Dedifferentiated amniotic fluid mesenchymal stem cell (primary cell): Measurements from ENCODE around the gene WWOX.

ENCODE experiments used
- DNase-seq: peaks from one replicate; pipeline ENCODE4 v3.0.0-alpha.2; 2016; ENCODE audit errors: extremely low spot score

Gene WWOX

GRCh38 chr16:78465730-78466129, 366.3 kb downstream of the WWOX start:
- DNase-seq, result no peak

GRCh38 chr16:78469787-78470186, 370.3 kb downstream of the WWOX start:
- no peak for DNase-seq

DNA sequence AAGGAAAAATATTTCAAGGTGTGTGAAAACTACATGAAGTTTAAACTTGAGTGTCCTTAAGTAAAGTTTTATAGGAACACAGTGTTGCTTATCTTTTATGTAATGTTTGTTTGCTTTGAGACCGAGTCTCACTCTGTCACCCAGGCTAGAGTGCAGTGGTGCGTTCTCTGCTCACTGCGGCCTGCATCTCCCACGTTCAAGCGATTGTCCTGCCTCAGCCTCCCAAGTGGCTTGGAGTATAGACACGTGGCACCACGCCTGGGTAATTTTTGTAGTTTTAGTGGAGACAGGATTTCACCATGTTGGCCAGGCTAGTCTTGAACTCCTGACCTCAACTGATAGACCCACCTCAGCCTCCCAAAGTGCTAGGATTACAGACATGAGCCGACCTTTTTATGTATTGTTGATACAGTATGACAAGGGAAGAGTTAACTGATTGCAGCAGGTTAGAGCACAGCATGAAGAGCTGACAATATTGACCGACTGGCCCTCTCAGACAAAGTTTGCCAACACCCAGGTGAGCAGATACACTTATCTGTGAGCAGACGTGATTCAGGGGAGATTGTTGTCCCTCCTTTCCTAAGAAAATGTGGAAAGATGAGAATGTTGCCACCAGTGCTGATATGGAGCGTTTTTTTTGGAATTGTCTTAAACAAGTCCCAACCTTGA, 373.7 kb downstream of the WWOX start:
- no peak for DNase-seq

DNA sequence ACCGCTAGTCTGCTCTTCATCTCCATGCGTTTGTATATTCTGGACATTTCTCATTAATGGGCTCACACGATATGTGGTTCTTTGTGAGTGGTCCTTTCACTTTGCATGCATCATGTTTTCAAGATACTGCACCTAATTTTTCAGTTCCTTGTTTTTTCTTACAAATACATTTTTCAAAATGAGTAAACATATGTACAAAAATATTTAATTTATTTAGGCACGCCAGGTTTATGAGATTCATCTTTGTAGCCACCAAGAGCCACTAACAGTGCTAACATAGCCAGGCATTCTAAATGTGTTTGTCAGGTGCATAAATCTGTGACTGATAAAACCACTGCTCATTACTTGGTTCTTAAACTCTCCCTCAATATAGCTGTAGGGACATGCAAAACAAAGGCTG, 375.3 kb downstream of the WWOX start:
- DNase-seq, result no peak

GRCh38 chr16:78476615-78477014, 377.2 kb downstream of the WWOX start:
- no peak for DNase-seq

DNA sequence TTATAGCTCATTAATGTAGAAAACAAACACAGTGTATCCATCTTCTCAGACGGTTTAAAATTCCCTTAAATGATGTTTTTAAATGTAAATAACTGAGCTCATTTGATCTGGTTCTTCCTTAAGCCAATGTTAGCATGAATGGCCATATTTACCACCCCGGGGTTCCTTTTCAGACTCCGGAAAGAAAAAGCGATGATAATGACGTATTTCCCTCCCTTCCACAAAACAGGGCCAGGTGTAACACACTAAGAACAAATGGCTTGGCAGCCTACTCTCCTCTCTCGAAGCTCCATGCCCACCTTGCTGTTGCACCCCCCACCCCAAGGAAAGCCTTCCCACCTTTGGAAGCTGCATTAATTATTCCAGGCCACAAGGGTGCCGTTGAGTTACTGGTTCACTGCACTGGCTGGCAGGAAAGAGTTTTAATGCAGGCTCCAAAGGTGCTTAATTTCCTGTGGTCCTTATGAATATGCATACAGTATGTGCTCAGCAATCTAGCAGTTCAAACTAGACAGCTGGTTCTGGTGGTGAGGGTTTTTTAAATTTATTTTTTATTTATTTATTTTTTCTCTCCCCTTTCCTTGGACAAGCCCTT, 378.9 kb downstream of the WWOX start:
- no peak for DNase-seq

DNA sequence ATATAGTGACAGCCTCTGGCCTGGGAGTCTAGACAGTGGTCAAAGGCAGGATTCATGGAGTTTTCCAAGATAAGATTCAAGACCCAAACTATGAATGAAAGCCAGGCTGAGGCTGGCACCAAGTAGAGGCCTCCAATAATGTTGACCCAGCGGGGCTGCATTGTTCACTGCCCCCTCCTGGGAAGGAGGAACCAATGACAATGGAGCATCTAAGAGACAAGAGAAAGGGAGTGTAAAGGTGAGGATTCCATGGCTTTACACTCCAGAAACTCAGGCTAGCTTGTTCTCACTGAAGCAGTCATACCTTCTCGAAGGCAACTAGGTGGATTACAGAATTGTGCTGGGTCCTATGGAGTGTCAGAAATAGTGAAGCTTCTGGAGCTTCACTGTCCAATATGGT, 380.3 kb downstream of the WWOX start:
- DNase-seq, result no peak

- DNase-seq, result no peak
Measured at GRCh38 chr16:78480588-78480987, 381.1 kb downstream of the WWOX start.

GRCh38 chr16:78483124-78483992, 383.9 kb downstream of the WWOX start:
- DNase-seq, result no peak

- no peak for DNase-seq
Measured at GRCh38 chr16:78484509-78485058, 385.1 kb downstream of the WWOX start.

GRCh38 chr16:78485188-78485916, 385.9 kb downstream of the WWOX start:
- no peak for DNase-seq

DNA sequence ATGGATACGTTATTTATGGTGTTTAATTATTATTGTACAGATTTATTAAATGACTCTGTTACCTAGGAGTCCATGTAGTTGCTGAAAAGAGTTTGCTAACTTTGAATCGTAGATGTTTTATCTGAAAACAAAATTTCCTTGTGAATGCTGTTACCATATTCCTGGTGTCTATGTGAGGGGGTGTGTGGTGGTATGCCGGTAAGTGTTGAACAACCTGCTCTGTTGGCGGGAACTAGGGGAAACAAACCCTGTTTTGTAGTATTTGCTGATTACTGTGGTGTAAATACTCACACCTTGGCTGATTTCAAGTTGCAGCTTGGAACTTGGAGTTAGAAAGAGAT, 386.4 kb downstream of the WWOX start:
- DNase-seq, result no peak

DNA sequence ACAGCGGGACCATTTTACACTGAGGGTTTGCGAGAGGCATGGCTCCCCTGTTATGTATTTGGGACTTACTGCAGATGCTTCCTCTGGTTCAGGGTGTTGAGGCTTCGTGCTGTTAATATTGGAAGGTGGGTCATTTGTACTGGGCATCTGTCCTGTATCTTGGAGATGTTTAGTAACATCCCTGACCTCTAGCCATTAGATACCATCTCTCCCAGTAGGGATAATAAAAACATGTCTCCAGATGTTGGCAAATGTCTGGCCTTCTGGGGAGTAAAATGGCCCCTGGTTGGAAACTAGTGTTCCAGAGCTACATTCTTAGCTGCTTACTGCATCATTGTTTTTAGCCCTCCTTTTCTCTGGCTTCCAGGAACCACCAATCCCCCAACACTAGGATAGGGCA, 388.0 kb downstream of the WWOX start:
- no peak for DNase-seq

DNA sequence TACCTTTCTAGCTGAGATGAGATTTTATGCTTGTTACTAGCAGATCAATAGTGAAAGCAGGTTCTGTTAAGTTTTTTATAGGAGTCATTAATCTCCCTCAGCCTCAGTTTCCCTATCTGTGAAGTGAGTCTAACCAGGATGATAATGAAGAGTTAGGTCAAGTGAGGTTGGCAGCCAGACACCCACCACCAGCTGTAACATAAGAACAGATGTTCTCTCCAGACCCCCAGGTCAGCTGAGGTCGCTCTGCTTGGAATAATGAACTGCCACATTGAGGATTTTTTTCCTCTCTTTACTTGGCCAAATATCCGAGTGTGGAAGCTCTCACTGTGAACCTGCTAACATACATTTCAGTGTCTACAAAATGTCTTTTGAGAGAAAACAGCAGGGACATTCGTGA, 389.6 kb downstream of the WWOX start:
- no peak for DNase-seq

- no peak for DNase-seq
Measured at GRCh38 chr16:78489631-78490030, 390.2 kb downstream of the WWOX start.

DNA sequence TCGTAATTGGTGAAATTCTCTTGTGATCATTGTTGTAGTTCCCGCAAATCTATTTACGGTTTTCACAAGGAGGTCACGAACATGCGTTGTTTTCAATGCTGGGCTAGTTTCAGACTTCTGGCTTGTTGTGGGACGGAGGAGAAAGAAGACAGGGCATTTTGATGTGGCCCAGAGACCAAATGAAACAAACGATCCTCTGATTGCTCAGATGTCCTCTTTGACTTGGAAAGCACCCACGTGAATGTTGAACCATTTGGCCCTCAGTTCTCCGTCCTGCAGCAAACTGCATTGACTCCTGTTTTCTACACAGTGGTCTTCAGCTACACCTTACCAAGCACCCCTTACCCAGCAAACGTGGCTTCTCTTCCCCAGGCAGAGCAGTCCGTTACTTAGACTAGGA, 391.0 kb downstream of the WWOX start:
- no peak for DNase-seq

GRCh38 chr16:78490847-78491246, 391.4 kb downstream of the WWOX start:
- DNase-seq, result no peak

DNA sequence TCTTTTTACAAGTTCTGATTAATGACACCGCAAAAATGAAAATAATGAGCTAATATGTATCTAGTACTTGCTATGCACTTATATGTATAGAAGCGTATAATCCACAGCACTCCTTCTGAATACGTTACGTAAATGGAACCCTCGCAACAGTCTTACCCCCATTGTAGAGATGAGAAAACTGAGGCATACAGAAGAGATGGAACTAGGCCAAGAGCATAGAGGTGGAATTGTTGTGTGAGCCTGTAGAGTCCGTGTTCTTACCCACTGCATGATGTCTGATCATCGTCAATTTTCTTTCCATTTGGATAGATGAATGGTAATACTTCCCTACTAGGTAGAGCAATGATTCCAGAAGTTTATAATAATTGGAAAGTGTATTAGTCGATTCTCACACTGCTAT, 394.1 kb downstream of the WWOX start:
- no peak for DNase-seq

DNA sequence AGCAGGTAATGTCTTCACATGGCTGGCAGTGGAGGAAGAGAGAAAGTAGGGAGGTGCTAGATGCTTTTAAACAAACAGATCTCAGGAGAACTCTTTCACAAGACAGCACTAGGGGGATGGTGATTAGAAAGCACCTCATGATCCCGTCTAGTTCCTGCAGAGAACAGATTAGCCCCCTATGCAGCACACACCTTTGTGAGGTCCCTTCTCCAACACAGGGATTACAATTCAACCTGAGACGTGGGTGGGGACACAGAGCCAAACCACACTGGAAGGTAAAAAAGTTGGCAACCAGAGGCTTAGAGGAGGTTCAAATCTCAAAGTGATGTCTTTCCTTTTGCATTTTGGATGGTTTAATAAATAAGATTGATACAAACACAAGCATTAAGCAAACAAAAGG, 394.7 kb downstream of the WWOX start:
- DNase-seq, result no peak

- no peak for DNase-seq
Measured at GRCh38 chr16:78494674-78495073, 395.2 kb downstream of the WWOX start.

DNA sequence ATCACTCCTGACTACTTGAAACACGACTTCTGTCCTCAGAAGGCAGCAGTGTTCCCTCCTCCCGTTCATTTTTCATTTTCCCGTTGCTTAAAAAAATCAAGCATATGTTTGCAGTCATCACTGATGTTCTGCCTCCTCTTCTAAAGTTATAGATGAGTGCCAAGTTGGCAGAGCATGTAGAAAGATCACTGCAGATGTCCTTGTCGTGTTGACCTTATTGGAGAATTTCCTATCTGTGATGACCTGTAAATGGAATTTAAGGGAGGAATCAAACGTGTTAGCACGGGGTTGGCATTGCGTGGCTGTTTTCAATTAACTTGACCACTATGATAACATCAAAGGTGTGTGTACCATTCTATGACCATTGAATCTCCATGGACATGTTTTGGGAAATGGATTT, 396.7 kb downstream of the WWOX start:
- no peak for DNase-seq

DNA sequence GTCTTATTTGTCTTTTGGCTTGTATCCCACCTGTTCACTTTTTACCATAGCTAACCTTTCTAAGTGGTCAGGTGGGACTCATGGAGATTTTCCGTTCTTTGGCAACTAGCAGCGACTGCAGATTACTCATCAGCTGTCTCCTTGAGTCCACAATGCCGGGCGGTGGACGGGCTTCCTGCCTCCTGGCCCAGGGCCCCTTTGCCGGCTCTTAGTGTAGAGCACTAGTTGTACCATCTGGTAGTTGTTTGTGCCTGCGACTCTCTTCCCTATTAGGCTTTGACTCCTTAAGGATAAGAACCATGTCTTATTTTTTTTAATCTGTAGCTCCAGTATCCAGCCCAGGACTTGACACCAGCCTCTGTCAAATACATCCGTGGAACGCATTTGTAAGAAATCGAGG, 399.9 kb downstream of the WWOX start:
- no peak for DNase-seq
